Ovary (tissue), 9 donors: Measurements from ENCODE around the gene PRSS27. TPM values are rescaled to one million over a fixed set of nuclear protein-coding genes. Genes with fewer than 3 reads are reported as not detected.

Experiments
- DNase-seq, 5 donors: peaks; one replicate each; pipeline ENCODE4 v3.0.0-alpha.2; 2019 to 2020
- H3K27ac ChIP-seq, 2 donors: fragments of 200-600 bp; one replicate each; pipeline versions ENCODE4 v1.5.1 to v1.8.0; 2019 to 2022
- H3K27me3 ChIP-seq: fragments of 200-600 bp; one replicate; pipeline ENCODE4 v1.8.0; 2022
- H3K36me3 ChIP-seq: fragments of 200-600 bp; sonication (generic); one replicate; pipeline ENCODE4 v1.5.1; 2019
- H3K4me1 ChIP-seq: one replicate; pipeline ENCODE4 v1.8.1; 2013; ENCODE audit warnings: mild to moderate bottlenecking, moderate library complexity; ENCODE audit not compliant: insufficient read depth
- H3K4me3 ChIP-seq: fragments of 200-600 bp; sonication (generic); one replicate; pipeline ENCODE4 v1.5.1; 2017
- H3K9me3 ChIP-seq, 2 donors: fragments of 200-600 bp in 1 of 2; sonication (generic) in 1 of 2; one replicate each; pipeline versions ENCODE4 v1.5.1 to v1.8.1; 2013 to 2019; ENCODE audit warnings: mild to moderate bottlenecking in 1 of 2, moderate library complexity in 1 of 2
- CTCF ChIP-seq, 3 donors: fragments of 450-650 bp in 2 of 3; fragments of 200-600 bp in 1 of 3; IDR thresholded peaks; one replicate each; pipeline versions ENCODE4 v1.5.1 to v1.8.0; 2016 to 2022; ENCODE audit warnings: antibody characterized with exemption in 3 of 3, mild to moderate bottlenecking in 1 of 3
- EP300 ChIP-seq: sonication (generic); formaldehyde crosslinking; IDR thresholded peaks from one replicate; pipeline ENCODE4 v1.6.1; 2017; ENCODE audit warnings: antibody characterized with exemption
- POLR2A ChIP-seq: fragments of 450-650 bp; IDR thresholded peaks from one replicate; pipeline ENCODE4 v1.6.1; 2017; ENCODE audit warnings: antibody characterized with exemption, mild to moderate bottlenecking, moderate library complexity
- WGBS, 3 donors: extraction: QIAGEN DNeasy Blood & Tissue Kit in 1 of 3; methylation state at CpG; one replicate each; pipeline versions ENCODE4 v1.1.5 to v1.1.7; 2013 to 2017; 5-methylcytosine and 5-hydroxymethylcytosine counted together
- intact Hi-C, 4 donors: fragments of 100-400 bp; cut with DNase I; formaldehyde crosslinking; loops; one replicate each; pipeline versions ENCODE4 v1.11.0 to v1.15.1; 2022 to 2023
- polyA plus RNA-seq, 2 donors: library from polyadenylated mRNA; stranded (reverse); fragments of 200-250 nt in 1 of 2; fragments of 350-450 nt in 1 of 2; fragmentation: Illumina TruSeq in 1 of 2; extraction: RNeasy Lipid Tissue Mini Kit (QIAGEN cat#74804) in 1 of 2; gene quantifications; one replicate each; pipeline ENCODE4 v1.2.3, GENCODE V29; 2013 to 2014
- total RNA-seq, 7 donors: library from RNA; depleted of rRNA in 2 of 7; stranded (reverse); fragments of >200 nt in 2 of 7; fragmentation: NEBNext Ultra II Directional in 3 of 7; extraction: Animal tissue kit (Norgen Biotek cat#: 25700) in 3 of 7; gene quantifications; one replicate each; pipeline versions ENCODE4 v1.1.0 to v1.2.4, GENCODE V29; 2016 to 2023
- donor health status: DM: no; HTN: no; CAD: no; lungs with moderate emphysema.
- donor health status: DM: no; HTN: no; CAD: no.
- donor health status: Bipolar disorder and iron deficiency.
- donor health status: DM: yes; HTN: yes; CAD: no.
- donor health status: DM: no; HTN: no; CAD: no.
- donor health status: DM: yes; HTN: yes; CAD: no.

PRSS27 gene
- total and polyA plus RNA-seq, 9 donors = 0.46 to 1.3 (median 1.1) TPM; not detected in 1

DNA sequence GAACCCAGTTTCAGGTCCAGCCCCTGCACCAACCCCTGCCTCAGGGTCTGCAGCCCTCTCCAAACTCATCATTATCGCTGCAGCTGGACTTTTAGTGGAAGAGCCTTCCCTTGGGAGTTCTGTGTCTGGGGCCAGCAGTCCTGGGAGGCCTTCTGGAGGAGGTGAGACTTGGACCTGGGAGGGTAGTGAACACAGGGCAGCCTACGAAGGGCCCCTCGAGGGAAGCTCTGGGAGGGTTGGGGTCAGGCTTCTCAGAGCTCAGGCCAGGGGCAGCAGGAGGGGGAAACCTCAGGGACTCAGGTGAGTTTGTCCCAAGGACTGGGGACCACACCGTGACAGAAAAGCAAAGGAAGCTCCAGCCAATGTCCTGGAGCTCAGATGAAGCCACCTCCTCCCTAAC is 21.1 kb upstream of the PRSS27 start:
- no peak overlapping the region for H3K27ac ChIP-seq
- 82 to 92% (median 91%) methylated on average over 4 of the region's 4 CpGs for WGBS, 3 donors
- H3K4me3 ChIP-seq = no peak overlapping the region
- H3K4me1 ChIP-seq = no peaks in the 10 kb centered on the region
- H3K27me3 ChIP-seq = no peaks in the 10 kb centered on the region
- H3K9me3 ChIP-seq = no peaks in the 10 kb centered on the region
- intact Hi-C loops = no loop called here
- H3K36me3 ChIP-seq = no peaks in the 10 kb centered on the region
- TF ChIP-seq CTCF (IDR thresholded peaks at IDR 0.05) = no peak
- TF ChIP-seq POLR2A = no peak
- no peak for TF ChIP-seq EP300
- no peak for DNase-seq

DNA sequence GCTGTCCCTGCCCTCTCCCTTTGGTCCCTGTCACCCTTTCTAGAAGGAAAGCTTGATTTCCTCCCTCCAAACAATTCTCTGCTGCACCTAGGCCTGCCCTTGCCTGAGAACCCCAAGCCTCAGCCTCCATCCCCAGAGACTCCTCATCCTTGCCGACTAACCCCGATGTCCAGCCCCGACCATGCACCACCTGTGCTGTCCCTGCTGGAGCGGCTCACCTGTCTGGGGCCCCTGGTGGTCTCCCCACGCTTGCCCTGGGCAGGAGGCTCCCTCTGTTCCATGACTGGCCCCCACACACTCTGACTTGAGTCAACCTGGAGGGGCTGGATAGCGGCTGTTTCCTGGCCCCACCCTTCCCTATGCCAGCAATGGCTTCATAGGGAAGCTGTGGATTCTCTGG is 20.5 kb upstream of the PRSS27 start:
- no peaks in the 10 kb centered on the region for H3K27me3 ChIP-seq

GRCh38 chr16:2739625-2740430 is 19.8 kb upstream of the PRSS27 start:
- intact Hi-C loops = no loop called here
- no peak overlapping the region for H3K4me3 ChIP-seq
- H3K4me1 ChIP-seq = no peaks in the 10 kb centered on the region
- WGBS, 3 donors = 33 to 40% (median 35%) methylated on average over 8 of the region's 8 CpGs
- DNase-seq = no peak
- no peaks in the 10 kb centered on the region for H3K36me3 ChIP-seq
- H3K27me3 ChIP-seq = no peaks in the 10 kb centered on the region
- H3K27ac ChIP-seq = no peak overlapping the region
- no peak for TF ChIP-seq POLR2A
- no peaks in the 10 kb centered on the region for H3K9me3 ChIP-seq

More for the DNA sequence above, 20.5 kb upstream of the PRSS27 start:
- Histone ChIP-seq H3K4me3 (no peak overlapping the region), H3K4me1 (no peaks in the 10 kb centered on the region), H3K9me3 (no peaks in the 10 kb centered on the region), H3K36me3 (no peaks in the 10 kb centered on the region), H3K27ac (no peak overlapping the region)
- WGBS, 3 donors = 79 to 89% (median 83%) methylated on average over 6 of the region's 6 CpGs
- TF ChIP-seq EP300 (no peak), CTCF (IDR thresholded peaks at IDR 0.05) (no peak)
- no peak for DNase-seq
- intact Hi-C loops = no loop called here

- 37 to 48% (median 38%) methylated on average over 3 to 5 of the region's 5 CpGs for WGBS, 3 donors
- no peak overlapping the region for H3K4me3 ChIP-seq
- DNase-seq = no peak
- no peaks in the 10 kb centered on the region for H3K27me3 ChIP-seq
- no peaks in the 10 kb centered on the region for H3K4me1 ChIP-seq
- no peaks in the 10 kb centered on the region for H3K9me3 ChIP-seq
- no peaks in the 10 kb centered on the region for H3K36me3 ChIP-seq
- intact Hi-C loops = no loop called here
- no peak overlapping the region for H3K27ac ChIP-seq
- no peak for TF ChIP-seq CTCF (IDR thresholded peaks at IDR 0.05)
- TF ChIP-seq EP300 = no peak
- TF ChIP-seq POLR2A = no peak
These were observed 18.6 kb upstream of the PRSS27 start for GRCh38 chr16:2738615-2739014.

GRCh38 chr16:2737895-2738418 is 17.9 kb upstream of the PRSS27 start:
- 70 to 77% (median 76%) methylated on average over 7 of the region's 7 CpGs for WGBS, 3 donors
- DNase-seq = no peak
- no peak overlapping the region for H3K27ac ChIP-seq
- intact Hi-C loops = loop anchor here in 1 of 4 donors (2.0 kb wide), 1 partner anchor 53 kb away; no protein-coding TSS in a partner anchor
- no peaks in the 10 kb centered on the region for H3K36me3 ChIP-seq
- no peaks in the 10 kb centered on the region for H3K4me1 ChIP-seq
- no peak overlapping the region for H3K4me3 ChIP-seq
- no peak for TF ChIP-seq POLR2A
- TF ChIP-seq EP300 = no peak
- TF ChIP-seq CTCF (IDR thresholded peaks at IDR 0.05) = no peak
- no peaks in the 10 kb centered on the region for H3K9me3 ChIP-seq
- H3K27me3 ChIP-seq = no peaks in the 10 kb centered on the region
